ENCODE measurements around the gene CDC42SE2.
"Not testable (repeated sequence)": the region's sequence is repeated elsewhere in the genome, so short reads cannot be mapped to it uniquely, and the experiment has no call there.

DNA sequence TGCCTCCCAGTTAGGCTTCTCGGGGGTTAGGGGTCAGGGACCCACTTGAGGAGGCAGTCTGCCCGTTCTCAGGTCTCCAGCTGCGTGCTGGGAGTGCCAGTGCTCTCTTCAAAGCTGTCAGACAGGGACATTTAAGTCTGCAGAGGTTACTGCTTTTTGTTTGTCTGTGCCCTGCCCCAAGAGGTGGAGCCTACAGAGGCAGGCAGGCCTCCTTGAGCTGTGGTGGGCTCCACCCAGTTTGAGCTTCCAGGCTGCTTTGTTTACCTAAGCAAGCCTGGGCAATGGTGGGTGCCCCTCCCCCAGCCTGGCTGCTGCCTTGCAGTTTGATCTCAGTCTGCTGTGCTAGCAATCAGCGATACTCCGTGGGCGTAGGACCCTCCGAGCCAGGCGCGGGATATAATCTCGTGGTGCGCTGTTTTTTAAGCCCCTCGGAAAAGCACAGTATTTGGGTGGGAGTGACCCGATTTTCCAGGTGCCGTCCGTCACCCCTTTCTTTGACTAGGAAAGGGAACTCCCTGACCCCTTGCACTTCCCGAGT, 48.5 kb downstream of the CDC42SE2 start:
- TF ChIP-seq POLR2A, CTCF (IDR thresholded peaks at IDR 0.05): not testable (repeated sequence)

Data from esophagus squamous epithelium (tissue), 4 donors.